ENCODE measurements around the gene MSL3. TPM values are rescaled to one million over a fixed set of nuclear protein-coding genes. Genes with fewer than 3 reads are reported as not detected.

The MSL3 gene, protein sequence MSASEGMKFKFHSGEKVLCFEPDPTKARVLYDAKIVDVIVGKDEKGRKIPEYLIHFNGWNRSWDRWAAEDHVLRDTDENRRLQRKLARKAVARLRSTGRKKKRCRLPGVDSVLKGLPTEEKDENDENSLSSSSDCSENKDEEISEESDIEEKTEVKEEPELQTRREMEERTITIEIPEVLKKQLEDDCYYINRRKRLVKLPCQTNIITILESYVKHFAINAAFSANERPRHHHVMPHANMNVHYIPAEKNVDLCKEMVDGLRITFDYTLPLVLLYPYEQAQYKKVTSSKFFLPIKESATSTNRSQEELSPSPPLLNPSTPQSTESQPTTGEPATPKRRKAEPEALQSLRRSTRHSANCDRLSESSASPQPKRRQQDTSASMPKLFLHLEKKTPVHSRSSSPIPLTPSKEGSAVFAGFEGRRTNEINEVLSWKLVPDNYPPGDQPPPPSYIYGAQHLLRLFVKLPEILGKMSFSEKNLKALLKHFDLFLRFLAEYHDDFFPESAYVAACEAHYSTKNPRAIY
- 10.3 and 20.9 TPM in 2 replicates for total RNA-seq (ENCODE audit: low replicate concordance)

DNA sequence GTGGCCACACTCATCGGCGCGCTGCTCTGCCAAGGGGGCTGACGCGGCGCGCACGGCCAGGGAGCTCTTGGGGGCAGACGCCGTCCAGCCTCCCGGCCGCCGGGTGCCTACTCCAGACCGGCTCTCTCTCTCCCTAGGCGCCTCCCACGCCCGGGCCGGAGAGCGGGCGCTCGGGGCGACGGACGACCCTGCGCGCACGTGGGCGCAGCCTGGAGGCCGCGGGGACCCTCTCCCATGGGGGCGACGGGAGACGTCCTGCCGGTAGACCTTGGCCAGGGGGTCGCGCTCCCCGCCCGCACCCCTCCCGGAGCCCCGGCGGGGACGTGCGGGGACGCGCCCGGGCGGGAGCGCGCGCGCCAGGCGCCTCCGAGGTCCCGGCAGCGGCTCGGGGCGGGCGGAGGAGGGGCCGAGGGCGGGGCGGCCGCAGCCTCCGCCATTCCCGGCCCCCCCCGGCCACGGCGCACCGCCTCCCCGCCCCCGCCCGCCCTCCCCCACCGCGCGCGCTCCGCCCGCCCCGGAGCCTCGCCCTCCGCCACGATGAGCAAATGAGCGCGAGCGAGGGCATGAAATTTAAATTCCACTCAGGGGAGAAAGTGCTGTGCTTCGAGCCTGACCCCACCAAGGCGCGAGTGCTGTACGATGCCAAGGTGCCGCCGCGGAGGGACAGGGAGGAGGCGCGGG is at the start of gene MSL3:
Gene MSL3 (plus strand): TSS at position 519 of the 681 bp plus-strand sequence. CDS start 27 bp downstream, at position 546.

Other genes with a start within 250 kb of the MSL3 start
- gene ARHGAP6, start 92.3 kb upstream of the MSL3 start, total RNA-seq (ENCODE audit: low replicate concordance) = 1.6 and 8.3 TPM in 2 replicates

Measured in smooth muscle cell of the coronary artery (primary cell).